Stimulated activated CD4-positive, alpha-beta T cell treated with anti-CD3 and anti-CD28 coated beads, TNF-alpha, amount 100 ng/mL, for 24 hours (primary cell): ENCODE measurements around the gene VEZT.
"Not testable (repeated sequence)": the region's sequence is repeated elsewhere in the genome, so short reads cannot be mapped to it uniquely, and the experiment has no call there.

Experiments used
- DNase-seq, 3 experiments: peaks; one replicate each; pipeline ENCODE4 v3.0.0-alpha.2; 2020; ENCODE audit warnings: low read depth in 3 of 3

Gene VEZT

DNA sequence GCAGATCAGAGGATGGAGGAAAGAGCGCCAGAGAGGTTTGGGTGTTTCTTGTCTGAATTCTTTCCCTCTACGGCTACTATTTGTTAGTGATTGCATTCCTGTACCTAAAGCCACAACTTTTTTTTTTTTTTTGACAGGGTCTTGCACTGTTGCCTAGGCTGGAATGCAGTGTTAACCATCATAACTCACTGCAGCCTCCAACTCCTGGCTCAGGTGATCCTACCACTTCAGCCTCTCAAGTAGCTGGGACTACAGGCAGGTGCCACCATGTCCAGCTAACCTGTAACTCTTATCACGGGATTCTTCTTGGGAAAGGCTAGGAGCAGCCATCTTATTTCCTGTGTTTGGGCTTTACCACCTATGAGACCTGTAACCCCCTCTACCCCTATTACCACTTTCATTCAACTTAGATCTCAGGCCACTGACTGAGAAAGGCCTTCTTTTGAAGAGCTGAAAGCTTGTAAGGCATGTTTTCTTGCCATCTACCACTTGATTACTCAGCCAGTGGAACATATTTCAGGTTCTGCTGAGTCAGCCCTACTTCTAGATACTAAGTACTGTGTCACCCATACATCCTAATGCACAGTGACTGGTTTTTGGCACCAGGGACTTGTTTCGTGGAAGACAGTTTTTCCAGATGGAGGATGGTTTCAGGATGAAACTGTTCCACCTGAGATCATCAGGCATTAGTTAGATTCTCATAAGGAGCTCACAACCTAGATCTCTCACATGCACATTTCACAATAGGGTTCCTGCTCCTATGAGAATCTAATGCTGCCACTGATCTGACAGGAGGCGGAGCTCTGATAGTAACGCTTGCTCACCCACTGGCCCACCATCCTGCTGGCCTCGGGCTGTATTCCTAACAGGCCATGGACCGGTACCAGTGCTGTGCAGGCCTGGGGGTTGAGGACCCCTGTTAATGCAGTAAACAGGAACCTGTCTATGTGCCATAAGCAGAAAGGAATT is 6.9 kb downstream of the VEZT start:
- no peak for DNase-seq

DNA sequence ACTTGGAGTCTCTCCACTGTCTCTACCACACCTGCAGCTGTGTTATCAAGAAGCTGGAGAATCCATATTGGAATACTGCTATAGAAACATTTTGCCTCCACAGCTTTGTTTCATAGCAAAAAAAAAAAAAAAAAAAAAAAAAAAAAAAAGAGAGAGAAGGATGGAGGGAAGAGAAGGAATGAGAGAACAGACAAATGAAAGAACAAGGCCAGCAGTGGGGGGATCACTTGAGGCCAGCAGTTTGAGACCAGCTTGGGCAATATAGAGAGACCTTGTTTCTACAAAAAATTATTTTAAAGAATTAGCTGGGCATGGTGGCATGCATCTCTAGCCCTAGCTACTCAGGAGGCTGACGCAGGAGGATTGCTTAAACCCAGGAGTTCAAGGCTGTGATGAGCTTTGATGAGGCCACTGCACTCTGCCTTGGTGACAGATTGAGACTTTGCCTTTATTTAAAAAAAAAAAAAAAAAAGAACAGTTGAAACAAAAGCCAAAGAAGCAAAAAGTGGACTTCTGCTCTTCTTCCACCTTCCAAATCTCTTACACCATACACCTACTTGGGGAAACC is 8.1 kb downstream of the VEZT start:
- no peak for DNase-seq

DNA sequence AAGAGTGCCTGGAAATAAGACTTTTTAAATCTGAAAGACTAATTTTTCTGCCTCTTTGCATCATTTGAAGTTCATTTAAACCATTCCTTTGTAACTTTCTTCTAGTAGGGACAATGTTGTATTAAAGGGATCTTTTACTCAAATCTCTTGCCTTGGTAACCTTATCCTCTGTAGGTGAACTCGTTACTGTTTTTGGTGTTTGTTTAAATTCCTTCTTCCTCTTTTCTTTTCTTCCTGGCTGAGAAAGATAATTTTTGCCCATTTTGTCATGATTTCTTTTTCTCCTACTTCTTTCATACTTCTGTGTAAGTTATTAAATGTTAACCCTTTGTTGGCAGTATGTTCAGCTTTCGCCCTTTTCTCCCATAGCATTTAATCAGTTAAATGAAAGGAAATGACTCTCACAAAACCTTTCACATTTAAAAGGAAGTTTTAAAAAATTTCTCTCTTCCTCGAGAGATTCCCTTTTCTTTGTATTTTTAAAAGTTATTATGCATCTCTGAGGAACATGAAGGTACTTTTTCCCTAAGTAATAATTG is 10.3 kb downstream of the VEZT start:
- DNase-seq: no peak

DNA sequence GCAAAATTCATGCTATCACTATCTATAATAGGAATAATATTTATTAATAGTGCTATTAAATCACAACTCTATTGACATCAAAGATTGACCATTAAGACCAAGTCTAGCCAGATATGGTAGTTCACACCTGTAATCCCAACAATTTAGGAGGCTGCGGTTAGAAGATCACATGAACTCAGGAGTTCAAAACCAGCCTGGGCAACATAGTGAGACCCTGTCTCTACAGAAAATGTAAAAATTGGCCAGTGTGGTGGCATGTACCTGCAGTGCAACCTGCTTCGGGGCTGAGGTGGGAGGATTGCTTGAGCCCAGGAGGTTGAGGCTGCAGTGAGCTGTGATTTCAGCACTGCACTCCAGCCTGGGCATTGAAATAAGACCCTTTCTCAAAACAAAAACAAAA is 11.0 kb downstream of the VEZT start:
- DNase-seq: no peak

DNA sequence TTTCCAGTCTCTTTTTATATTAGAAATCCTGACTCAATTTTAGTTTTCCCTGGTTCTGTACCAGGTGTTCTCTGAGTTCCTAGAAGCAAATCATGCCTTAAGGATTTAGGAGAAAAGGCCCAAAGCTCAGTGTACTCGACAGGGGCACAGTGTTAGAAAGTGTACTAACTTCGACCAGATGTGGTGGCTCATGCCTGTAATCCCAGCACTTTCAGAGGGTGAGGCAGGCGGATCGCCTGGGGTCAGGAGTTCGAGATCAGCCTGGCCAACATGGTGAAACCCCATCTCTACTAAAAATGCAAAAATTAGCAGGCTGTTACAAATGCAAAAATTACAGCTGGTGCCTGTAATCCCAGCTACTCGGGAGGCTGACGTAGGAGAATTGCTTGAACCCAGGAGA is 12.0 kb downstream of the VEZT start:
- DNase-seq: no peak

DNA sequence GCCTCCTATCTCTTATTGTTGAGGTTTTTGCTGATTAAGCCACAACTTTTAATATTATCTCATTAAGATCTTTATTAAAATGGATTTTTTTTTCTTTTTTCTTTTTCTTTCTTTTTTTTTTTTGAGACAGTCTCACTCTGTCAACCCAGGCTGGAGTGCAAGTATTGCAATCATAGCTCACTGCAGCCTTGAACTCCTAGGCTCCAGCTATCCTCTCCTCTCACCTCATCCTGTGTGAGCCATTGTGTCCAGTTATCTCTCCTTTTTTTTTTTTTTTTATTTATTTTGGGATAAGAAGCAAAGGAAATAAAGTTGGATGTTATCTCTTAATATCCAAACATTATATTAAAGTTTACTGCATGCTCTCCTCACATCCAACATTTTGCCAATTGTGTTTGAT is 12.7 kb downstream of the VEZT start:
- no peak for DNase-seq

DNA sequence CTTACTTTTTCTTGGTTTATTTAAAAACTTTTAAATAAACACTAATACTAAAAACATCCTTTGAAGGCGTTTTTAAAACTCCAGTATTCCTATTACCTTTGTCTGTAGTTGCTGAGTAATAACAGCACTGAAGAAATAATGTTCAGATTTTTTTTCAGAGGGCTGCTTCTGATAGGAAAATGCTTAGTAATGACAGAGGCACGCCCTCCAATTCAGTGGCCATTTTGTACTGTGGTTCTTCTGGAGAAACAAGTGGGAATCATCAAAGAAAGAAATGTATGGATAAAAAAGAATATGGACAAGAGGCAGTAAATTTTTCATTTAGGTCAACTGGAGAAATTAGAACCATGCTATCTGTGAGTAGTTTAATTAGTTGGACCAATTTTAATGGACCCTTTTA is 13.6 kb downstream of the VEZT start:
- DNase-seq: no peak

DNA sequence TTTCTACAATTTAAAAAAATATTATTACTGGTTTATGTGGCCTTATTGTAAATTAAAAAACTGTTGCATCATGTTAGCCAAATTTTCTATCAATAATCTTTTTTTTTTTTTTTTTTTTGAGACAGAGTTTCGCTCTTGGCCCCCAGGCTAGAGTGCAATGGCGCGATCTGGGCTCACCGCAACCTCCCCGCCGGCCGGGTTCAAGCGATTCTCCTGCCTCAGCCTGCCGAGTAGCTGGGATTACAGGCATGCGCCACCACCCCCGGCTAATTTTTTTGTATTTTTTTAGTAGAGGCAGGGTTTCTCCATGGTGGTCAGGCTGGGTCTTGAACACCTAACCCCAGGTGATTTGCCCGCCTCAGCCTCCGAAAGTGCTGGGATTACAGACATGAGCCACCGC is 16.6 kb downstream of the VEZT start:
- DNase-seq: not testable (repeated sequence)

DNA sequence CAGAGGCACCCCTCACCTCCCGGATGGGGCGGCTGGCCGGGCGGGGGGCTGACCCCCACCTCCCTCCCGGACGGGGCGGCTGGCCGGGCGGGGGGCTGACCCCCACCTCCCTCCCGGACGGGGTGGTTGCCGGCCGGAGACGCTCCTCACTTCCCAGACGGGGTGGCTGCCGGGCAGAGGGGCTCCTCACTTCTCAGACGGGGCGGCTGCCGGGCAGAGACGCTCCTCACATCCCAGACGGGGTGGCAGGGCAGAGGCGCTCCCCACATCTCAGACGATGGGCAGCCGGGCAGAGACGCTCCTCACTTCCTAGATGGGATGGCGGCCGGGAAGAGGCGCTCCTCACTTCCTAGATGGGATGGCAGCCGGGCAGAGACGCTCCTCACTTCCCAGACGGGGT is 18.0 kb downstream of the VEZT start:
- not testable (repeated sequence) for DNase-seq

DNA sequence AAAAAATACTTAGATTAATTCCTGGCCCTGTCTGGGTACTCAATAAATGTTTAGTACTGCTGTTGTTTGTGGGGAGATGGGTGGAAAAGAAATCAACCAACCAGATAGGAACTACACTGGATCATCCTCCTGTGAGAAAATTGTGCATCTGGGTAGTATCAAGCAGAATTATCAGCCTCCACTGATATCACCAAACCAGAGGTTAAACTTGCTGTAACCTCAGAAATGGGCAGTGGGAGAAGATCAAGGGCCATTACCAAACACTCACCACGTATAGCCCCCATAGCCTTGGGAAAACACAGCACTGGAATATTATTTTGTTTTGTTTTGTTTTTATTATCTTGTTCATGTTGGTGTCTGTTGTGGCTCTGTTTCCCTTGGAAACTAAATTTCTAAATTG is 19.7 kb downstream of the VEZT start:
- no peak for DNase-seq

DNA sequence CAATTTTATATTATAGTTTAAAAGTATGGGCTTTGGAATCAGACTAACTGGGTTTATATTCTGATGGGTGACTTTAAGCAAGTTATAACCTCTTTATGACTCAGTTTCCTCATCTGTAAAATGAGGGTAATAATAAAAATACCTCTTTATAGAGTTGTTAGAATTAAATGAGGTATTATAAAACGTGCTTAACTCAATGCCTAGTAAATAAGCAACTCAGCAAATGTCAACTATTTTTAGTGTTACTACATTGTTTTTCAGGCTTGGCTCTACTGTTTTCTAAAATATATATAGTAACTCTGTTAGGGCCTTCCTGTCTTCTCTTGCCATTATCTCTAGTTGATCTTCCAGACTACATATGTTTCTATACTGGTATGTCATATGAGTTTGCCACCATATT is 20.5 kb downstream of the VEZT start:
- DNase-seq: no peak

DNA sequence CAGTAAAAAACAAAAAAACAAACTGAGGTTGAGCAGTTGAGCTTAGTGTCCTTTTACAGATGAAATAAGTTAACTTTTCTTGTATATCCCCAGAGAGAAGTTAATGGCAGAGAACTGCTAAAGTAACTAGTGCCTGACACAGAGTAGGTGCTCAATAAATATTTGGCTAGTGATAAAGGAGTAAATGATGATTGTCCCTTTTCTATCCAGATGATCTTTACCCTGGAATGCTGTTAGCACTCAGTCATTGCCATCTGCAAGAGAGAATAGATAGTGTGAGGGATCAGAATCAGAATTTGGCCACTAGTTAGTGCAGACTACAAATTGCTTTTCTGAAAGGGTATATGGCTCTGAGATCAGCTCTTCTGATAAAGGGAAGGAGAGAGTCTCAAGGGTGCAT is 21.6 kb downstream of the VEZT start:
- DNase-seq: no peak

DNA sequence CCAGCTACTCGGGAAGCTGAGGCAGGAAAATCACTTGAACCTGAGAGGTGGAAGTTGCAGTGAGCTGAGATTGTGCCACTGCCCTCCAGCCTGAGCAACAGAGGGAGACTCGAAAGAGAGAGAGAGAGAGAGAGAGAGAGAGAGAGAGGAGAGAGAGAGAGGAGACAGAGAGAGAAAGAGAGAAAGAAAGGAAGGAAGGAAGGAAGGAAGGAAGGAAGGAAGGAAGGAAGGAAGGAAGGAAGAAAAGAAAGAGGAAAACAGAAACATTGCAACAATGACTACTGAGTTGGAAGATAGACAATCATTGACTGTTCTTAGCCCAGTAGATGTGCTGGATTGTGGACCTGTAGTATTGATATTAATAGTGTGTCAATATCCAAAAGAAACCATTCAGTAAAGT is 22.2 kb downstream of the VEZT start:
- not testable (repeated sequence) for DNase-seq

DNA sequence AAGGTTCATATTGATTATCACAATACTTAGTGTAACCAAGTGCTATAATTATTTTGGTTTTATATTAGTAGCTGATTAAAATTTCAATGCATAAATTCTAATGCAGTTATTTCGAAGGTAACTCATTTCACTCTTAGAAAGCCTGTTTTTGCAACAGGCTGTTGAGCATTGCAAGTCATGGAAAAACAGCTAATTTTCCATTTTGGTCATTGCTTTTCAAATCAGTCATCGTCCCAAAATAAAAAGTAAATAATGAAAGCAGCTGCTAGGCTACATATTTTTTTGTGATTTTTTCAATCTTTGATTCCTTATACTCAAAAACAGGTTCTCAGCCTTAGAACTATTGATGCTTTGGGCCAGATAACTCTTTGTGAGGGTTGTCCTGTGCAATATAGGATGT is 22.9 kb downstream of the VEZT start:
- no peak for DNase-seq

DNA sequence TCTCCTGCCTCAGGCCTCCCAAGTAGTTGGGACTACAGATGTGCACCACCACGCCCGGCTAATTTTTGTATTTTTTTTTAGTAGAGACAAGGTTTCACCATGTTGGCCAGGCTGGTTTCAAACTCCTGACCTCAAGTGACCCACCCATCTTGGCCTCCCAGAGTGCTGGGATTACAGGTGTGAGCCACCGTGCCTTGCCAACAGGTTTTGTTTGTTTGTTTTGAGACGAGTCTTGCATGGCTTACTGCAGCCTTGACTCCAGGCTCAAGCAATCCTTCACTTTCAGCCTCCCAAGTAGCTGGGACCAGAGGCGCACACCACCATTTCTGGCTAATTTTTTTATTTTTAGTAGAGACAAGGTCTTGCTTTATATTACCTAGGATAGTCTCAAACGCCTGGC is 23.5 kb downstream of the VEZT start:
- DNase-seq: not testable (repeated sequence)

DNA sequence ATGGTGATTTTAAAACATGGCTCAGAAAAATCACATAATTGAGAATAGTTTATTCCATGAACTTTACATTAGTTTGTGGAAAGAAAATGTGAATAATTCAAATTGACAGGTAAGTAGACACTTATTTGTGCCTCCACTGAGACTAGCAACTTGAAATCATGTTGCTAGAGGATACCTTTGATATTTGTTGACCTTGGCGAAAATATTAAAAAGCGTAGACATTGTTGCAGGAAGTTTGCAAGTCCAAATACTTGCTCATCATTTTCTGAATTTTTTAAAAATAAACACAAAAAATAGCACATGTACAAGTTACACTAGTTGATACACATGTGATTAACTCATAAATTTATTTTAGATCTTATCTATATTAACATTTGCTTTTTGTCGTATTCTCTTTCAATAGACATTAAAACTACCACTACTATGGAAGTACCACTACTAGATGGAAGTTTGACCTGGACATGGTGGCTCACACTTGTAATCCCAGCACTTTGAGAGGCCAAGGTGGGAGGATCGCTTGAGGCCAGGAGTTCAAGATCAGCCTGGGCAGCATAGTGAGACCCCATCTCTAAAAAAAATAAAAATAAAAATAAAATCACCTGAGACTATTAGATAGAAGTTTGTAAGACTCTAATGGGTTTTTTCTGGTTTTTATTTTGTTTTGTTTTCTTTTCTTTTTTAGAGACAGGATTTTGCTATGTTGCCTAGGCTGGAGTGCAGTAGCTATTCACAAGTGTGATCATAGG is 24.3 kb downstream of the VEZT start:
- no peak for DNase-seq

DNA sequence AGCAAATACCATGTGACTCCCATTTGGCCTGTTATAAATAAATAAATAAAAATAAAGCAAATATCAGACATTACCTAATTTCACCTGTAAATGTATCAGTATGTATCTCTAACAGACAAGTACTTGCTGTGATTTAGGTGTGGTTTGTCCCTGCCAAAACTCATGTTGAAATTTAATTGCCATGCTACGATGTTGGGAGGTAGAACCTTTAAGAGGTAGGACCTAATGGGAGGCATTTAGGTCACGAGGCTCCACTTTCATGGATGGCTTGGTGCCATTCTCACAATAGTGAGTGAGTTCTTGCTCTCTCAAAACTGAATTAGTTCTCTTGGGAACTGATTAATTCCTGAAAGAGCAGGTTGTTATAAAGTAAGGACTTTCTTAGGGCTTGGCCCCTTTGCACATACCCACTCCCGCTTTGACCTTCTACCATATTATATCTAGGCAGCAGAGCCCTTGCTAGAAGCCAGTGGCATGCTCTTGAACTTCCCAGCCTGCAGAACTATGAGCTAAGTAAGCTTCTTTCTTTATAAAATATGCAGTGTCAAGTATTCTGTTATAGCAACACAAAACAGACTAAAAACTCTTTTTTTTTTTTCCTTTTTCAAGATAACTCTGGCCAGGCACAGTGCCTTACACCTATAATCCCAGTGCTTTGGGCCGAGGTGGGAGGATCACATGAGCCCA is 26.0 kb downstream of the VEZT start:
- DNase-seq: no peak

DNA sequence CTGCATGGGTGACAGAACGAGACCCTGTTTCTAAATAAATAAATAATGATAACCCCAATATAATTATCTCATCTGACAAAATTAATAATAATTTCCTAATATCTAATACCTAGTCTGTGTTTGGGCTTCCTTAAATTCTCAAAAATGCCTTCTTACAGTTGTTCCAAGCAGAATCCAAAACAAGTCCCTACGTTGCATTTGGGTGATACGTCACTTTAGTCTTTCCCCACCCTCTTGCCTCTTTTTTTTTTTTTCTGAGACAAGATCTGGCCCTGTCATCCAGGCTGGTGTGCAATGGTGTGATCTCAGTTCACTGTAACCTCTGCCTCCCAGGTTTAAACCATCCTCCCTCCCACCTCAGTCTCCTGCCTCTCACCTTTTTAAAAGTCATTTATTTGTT is 26.7 kb downstream of the VEZT start:
- no peak for DNase-seq

DNA sequence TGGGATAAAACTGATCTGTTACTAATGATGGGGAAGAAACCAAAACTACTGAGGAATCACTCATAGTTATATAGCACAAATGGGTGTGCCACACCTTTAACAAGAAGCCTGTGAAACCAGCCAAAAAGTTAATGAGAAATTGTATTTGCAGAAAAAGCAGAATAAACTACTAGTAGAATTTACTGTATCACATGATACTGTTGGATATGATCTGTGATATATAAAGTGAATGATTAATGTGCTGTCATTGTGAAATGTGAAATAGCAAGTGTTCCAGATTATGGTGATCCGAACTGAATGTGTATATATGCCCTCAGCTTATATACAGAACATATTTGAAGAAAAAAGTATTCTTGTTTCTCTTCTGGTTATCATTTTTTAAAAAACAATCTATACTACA is 30.5 kb downstream of the VEZT start:
- no peak for DNase-seq

DNA sequence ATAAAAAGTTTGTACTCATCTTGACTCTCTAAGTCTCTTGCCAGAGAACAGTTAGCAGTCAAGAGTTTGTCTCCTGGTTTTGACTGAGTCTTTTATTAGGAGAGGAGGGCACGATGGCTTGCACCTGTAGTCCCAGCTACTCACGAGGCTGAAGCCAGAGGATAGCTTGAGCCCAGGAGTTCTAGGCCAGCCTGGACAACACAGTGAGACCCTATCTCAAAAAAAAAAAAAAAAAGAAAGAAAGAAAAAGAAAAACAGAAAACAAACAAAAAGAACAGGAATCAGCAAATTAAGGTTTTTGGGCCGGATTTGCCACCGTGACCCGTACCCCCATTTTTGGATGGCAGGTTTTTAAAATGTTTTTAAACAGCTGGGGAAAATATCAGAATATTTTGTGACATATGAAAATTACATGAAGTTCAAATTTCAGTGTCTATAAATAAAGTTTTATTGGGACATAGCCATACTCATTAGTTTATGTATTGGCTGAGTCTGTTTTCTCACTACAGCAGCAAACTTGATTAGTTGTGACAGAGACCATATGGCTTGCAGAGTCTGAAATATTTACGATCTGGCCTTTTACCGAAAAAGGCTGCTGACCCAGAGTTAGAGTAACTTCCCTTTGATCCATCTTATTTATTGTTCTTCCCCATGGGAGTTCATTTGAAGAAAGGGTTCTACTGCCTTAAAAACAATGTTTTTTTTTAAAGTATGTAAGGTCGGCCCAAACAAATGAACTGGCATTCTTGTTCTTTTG is 31.2 kb downstream of the VEZT start:
- no peak for DNase-seq

DNA sequence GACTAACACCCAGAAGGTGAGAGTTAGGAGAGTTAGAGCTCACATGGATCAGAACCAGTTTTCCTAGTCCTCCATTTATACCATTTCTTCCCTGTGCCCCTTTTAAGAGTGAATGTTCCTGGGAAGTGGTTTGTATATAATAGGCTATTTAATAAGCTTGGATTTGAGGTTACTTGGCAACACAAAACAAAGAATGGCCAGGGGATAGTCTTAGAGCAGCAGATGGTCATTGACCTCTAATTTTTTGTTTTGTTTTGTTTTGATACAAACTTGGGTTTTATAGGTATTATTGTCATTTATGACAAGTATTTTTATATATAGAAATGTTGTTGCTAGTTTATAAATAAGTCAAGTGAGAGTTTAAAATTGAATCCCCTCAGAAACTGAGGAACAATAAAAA is 35.8 kb downstream of the VEZT start:
- no peak for DNase-seq
